Renal cortical epithelial cell (primary cell): ENCODE results near the gene FAM107B. TPM values are rescaled to one million over a fixed set of nuclear protein-coding genes. Genes with fewer than 3 reads are reported as not detected.

Experiments used
- total RNA-seq: library from RNA; depleted of rRNA; stranded (reverse); fragments of >200 nt; gene quantifications from 2 replicates; pipeline ENCODE4 v1.2.3, GENCODE V29; 2014

The FAM107B gene
- total RNA-seq, 1 donor from 2014 or later = 127 TPM

Other genes with a start within 250 kb of the FAM107B start
- 0.55 TPM in 1 of 2 replicates, not detected in the other for gene CDNF, start 63.1 kb upstream of the FAM107B start, total RNA-seq
- gene HSPA14, start 63.4 kb upstream of the FAM107B start, total RNA-seq = 9.5 and 13.7 TPM in 2 replicates
- 17.6 and 20.7 TPM in 2 replicates for gene MSANTD7, start 63.4 kb upstream of the FAM107B start, total RNA-seq
- 11.6 and 21.0 TPM in 2 replicates for gene SUV39H2, start 104.0 kb upstream of the FAM107B start, total RNA-seq
- gene DCLRE1C, start 179.2 kb upstream of the FAM107B start, total RNA-seq = 9.7 and 12.2 TPM in 2 replicates
- gene MEIG1, start 184.5 kb upstream of the FAM107B start, total RNA-seq = 0.40 TPM in 1 of 2 replicates, not detected in the other